Stimulated activated effector memory CD8-positive, alpha-beta T cell treated with anti-CD3 and anti-CD28 coated beads, Interleukin-12 subunit alpha, Interleukin-12 subunit beta, amount 100 ng/mL, for 72 hours (primary cell): ENCODE measurements around the gene PPAT.
"Not testable (repeated sequence)": the region's sequence is repeated elsewhere in the genome, so short reads cannot be mapped to it uniquely, and the experiment has no call there.

Experiments
- ATAC-seq: fragments of 150-1000 bp; cut with Tn5 transposase; 2 replicates; pipeline ENCODE4 v1.10.0; 2021
- DNase-seq, 2 donors: peaks; one replicate each; pipeline ENCODE4 v3.0.0; 2021 to 2022; ENCODE audit warnings: low spot score in 2 of 2
- H3K27ac Mint-ChIP-seq: one replicate; pipeline ENCODE4 v1.8.0; 2022; ENCODE audit warnings: mild to moderate bottlenecking, mixed read lengths
- H3K36me3 Mint-ChIP-seq: one replicate; pipeline ENCODE4 v1.8.0; 2022; ENCODE audit warnings: mild to moderate bottlenecking, mixed read lengths
- H3K4me1 Mint-ChIP-seq: one replicate; pipeline ENCODE4 v1.8.0; 2022; ENCODE audit warnings: mixed read lengths
- H3K4me3 Mint-ChIP-seq: one replicate; pipeline ENCODE4 v1.8.0; 2022; ENCODE audit warnings: mild to moderate bottlenecking, mixed read lengths
- H3K9me3 Mint-ChIP-seq: one replicate; pipeline ENCODE4 v1.8.0; 2022; ENCODE audit warnings: mixed read lengths

Gene PPAT

GRCh38 chr4:56435140-56435926 lies at the start of gene PPAT:
PPAT (minus strand) TSS chr4:56435615; CDS start chr4:56435477, 138 bp downstream.
- Mint-ChIP-seq H3K4me3 (peak within 1 kb of the TSS; percentile 84), H3K9me3 (no peaks in the 10 kb centered on the region), H3K4me1 (peaks cover 40% of the 10 kb centered on the region), H3K36me3 (peaks cover 64% of the 10 kb centered on the region), H3K27ac (peak within 1 kb of the TSS; percentile 97)
- ATAC-seq (peak; percentile 86), DNase-seq (peak; percentile 96 to 99)

DNA sequence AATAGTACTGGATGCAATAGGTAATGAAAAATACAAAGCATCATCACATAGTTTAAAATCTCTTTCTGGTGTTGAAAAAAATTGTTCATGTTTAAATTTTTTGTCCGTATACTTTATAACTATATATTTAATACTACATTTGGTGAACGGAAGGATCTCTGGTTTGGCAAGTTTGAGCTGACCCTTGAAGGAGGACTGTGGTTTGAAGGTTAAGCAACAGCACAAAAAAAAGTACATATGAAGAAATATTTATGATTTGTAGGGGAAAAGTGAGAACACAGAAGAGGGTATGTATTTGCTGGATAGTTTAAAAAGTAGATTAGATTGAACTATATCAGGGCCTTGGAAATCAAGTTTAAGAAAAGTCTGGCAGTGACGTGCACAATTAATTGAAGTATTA lies 45.3 kb upstream of the PPAT start:
- DNase-seq (no peak), ATAC-seq (no peak)
- no peak overlapping the region for H3K4me3 Mint-ChIP-seq
- no peaks in the 10 kb centered on the region for H3K4me1 Mint-ChIP-seq
- no peaks in the 10 kb centered on the region for H3K9me3 Mint-ChIP-seq
- H3K36me3 Mint-ChIP-seq = peaks cover 100% of the 10 kb centered on the region
- no peak overlapping the region for H3K27ac Mint-ChIP-seq

- DNase-seq (no peak), ATAC-seq (no peak)
- Mint-ChIP-seq H3K9me3 (no peaks in the 10 kb centered on the region), H3K36me3 (peaks cover 100% of the 10 kb centered on the region), H3K27ac (no peak overlapping the region), H3K4me1 (no peaks in the 10 kb centered on the region), H3K4me3 (no peak overlapping the region)
These were observed 41.8 kb upstream of the PPAT start for GRCh38 chr4:56477192-56477702.

GRCh38 chr4:56475917-56476316 lies 40.5 kb upstream of the PPAT start:
- H3K4me1 Mint-ChIP-seq = no peaks in the 10 kb centered on the region
- DNase-seq (no peak), ATAC-seq (no peak)
- no peak overlapping the region for H3K27ac Mint-ChIP-seq
- no peaks in the 10 kb centered on the region for H3K9me3 Mint-ChIP-seq
- H3K36me3 Mint-ChIP-seq = peaks cover 100% of the 10 kb centered on the region
- H3K4me3 Mint-ChIP-seq = no peak overlapping the region

DNA sequence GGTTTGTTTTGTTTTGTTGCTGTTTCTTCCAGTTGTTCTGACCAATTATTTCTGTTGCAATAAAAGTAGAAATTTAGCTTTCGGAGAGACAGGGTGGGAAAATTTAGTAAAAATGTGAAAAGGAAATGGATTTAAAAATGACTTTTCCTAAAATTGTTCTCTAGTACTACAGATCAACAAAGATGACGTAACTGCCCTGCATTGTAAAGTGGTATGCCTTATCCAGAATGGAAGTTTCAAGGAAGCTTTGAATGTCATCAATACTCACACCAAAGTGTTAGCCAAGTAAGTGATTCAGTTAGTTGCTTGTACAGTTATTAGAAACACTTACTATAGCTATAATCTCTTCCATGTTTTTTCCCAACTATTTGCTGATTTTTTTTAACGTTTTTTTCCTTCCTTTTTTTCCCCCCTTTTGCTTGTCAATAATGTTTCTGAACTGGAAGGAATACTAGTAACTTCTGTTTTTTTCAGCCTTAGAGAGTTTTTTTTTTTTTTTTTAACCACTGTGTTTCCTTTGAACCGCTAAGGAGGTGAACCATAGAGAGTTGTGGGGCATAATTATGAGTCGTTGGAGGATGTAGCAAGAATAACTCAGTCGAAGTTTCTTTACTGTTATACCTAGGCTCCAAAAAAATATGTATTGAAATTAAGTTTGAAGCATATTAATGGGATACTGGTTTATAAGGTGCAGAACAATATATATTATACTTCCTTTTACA lies 34.2 kb upstream of the PPAT start:
- DNase-seq (no peak), ATAC-seq (no peak)
- Mint-ChIP-seq H3K36me3 (peaks cover 74% of the 10 kb centered on the region), H3K27ac (peak overlapping the region; percentile 14), H3K4me3 (peak overlapping the region; percentile 99), H3K4me1 (peaks cover 44% of the 10 kb centered on the region), H3K9me3 (no peaks in the 10 kb centered on the region)

GRCh38 chr4:56468097-56468422 lies 32.6 kb upstream of the PPAT start:
- no peaks in the 10 kb centered on the region for H3K9me3 Mint-ChIP-seq
- peaks cover 49% of the 10 kb centered on the region for H3K4me1 Mint-ChIP-seq
- ATAC-seq (peak; percentile 68), DNase-seq (peak; percentile 9 to 62)
- H3K27ac Mint-ChIP-seq = peak overlapping the region; percentile 99
- H3K4me3 Mint-ChIP-seq = peak overlapping the region; percentile 99
- H3K36me3 Mint-ChIP-seq = peaks cover 71% of the 10 kb centered on the region

- Mint-ChIP-seq H3K36me3 (peaks cover 71% of the 10 kb centered on the region), H3K27ac (peak within 1 kb of the TSS; percentile 99), H3K4me3 (peak within 1 kb of the TSS; percentile 99), H3K4me1 (peaks cover 49% of the 10 kb centered on the region), H3K9me3 (no peaks in the 10 kb centered on the region)
- ATAC-seq (peak; percentile 97), DNase-seq (peak; percentile 72 to 88)
These were observed 32.1 kb upstream of the PPAT start, which contains the start of gene SRP72 for GRCh38 chr4:56467284-56468096. SRP72 (plus strand) TSS chr4:56467617; CDS start chr4:56467636, 19 bp downstream.

DNA sequence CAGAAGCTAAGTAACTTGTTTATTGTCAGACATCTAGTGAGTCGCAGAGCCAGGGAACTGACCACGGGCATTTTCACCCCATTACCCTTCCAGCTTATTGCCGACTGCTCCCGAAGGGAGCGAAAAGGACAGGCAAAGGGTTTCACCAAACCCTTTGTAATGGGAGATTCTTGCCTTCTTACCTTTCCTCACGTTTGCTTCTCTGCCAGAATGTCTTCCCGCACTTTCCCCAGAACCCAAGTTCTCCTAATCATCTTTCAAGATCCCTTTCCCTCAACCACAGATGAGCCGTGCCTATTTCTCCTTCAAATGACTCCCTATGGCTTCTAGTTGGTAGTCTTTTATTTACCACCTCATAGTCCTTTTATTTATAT lies 31.5 kb upstream of the PPAT start:
- Mint-ChIP-seq H3K36me3 (peaks cover 71% of the 10 kb centered on the region), H3K4me3 (peak overlapping the region; percentile 99), H3K4me1 (peaks cover 53% of the 10 kb centered on the region), H3K27ac (peak overlapping the region; percentile 99), H3K9me3 (no peaks in the 10 kb centered on the region)
- ATAC-seq (no peak), DNase-seq (no peak)

DNA sequence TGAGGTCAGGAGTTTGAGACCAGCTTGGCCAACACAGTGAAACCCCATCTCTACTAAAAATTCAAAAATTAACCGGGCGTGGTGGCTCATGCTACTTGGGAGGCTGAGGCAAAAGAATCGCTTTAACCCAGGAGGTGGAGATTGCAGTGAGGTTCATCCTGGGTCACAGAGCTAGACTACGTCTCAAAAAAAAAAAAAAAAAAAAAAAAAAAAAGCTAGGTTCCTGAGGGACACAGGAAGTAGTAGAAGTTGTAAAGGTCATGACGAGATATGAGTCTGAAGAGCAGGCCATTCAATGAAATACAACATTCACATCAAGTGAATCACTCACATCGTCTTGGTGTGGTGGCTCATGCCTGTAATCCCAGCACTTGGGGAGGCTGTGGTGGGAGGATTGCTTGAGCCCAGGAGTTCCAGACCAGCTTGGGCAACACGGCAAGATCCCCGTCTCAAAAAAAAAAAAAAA lies 30.9 kb upstream of the PPAT start:
- ATAC-seq = peak; percentile 67
- not testable (repeated sequence) for H3K9me3 Mint-ChIP-seq
- H3K27ac Mint-ChIP-seq = peak overlapping the region; percentile 99

DNA sequence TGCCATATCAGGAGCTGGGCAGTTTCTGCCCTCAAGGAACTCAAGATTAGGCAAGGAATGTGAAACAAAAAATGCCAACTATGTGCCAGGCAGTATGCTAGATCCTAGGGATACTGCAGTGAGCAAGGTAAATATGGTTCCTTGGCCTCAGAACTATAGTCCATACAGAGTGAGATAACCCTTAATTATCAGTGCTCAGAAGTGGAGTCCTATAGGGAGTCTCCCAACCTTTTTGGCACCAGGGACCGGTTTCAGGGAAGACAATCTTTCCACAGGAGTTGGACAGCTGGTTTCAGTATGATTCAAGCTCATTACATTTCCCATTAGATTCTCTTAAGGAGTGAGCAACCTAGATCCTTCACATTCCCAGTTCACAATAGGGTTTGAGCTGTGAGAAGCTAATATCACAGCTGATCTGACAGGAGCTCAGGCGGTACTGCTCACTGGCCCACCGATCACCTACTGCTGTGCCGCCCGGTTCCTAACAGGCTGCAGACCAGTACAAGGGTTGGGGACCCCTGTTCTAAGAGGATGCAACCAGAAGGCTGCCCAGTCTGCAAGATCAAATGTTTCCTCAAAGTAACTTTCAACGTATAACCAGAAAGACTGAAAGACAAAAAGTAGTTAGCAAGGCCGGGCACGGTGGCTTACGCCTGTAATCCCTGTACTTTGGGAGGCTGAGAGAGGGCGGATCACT lies 30.3 kb upstream of the PPAT start:
- ATAC-seq = no peak
- no peaks in the 10 kb centered on the region for H3K9me3 Mint-ChIP-seq
- peaks cover 55% of the 10 kb centered on the region for H3K4me1 Mint-ChIP-seq
- peak overlapping the region; percentile 99 for H3K4me3 Mint-ChIP-seq
- peak overlapping the region; percentile 99 for H3K27ac Mint-ChIP-seq
- no peak for DNase-seq
- peaks cover 71% of the 10 kb centered on the region for H3K36me3 Mint-ChIP-seq

More for the DNA sequence above, 30.9 kb upstream of the PPAT start:
- peak overlapping the region; percentile 99 for H3K4me3 Mint-ChIP-seq
- H3K4me1 Mint-ChIP-seq = peaks cover 55% of the 10 kb centered on the region
- peaks cover 71% of the 10 kb centered on the region for H3K36me3 Mint-ChIP-seq
- DNase-seq = not testable (repeated sequence)

- H3K27ac Mint-ChIP-seq = no peak overlapping the region
- ATAC-seq = no peak
- peaks cover 71% of the 10 kb centered on the region for H3K36me3 Mint-ChIP-seq
- peaks cover 56% of the 10 kb centered on the region for H3K4me1 Mint-ChIP-seq
- H3K4me3 Mint-ChIP-seq = no peak overlapping the region
- no peak for DNase-seq
- H3K9me3 Mint-ChIP-seq = no peaks in the 10 kb centered on the region
These were observed 29.2 kb upstream of the PPAT start for GRCh38 chr4:56464581-56464980.

- no peak overlapping the region for H3K4me3 Mint-ChIP-seq
- H3K27ac Mint-ChIP-seq = no peak overlapping the region
- peaks cover 74% of the 10 kb centered on the region for H3K36me3 Mint-ChIP-seq
- DNase-seq = no peak
- no peaks in the 10 kb centered on the region for H3K9me3 Mint-ChIP-seq
- no peak for ATAC-seq
- H3K4me1 Mint-ChIP-seq = peaks cover 47% of the 10 kb centered on the region
These were observed 28.3 kb upstream of the PPAT start for GRCh38 chr4:56463711-56464110.

DNA sequence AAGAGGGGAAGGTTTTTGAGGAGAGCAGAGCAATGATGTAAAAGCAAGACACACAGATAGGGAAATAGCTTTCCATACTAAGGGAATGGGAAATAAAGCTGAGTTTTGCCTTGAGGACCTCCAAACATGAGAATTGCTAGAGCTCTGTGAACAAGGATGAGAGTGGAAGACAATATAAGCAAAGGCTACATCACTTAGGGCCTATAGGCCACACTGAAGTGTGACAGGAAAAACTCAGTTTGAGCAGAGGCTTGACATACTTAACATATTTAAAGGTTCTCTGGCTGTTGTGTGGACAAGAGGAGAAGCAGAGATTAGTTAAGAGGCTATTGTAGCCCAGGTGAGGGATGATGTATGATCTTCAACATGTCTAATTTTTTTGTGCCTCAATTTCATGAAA lies 26.7 kb upstream of the PPAT start:
- no peaks in the 10 kb centered on the region for H3K9me3 Mint-ChIP-seq

GRCh38 chr4:56460085-56460484 lies 24.7 kb upstream of the PPAT start:
- Mint-ChIP-seq H3K27ac (peak overlapping the region; percentile 69), H3K4me3 (no peak overlapping the region), H3K9me3 (no peaks in the 10 kb centered on the region), H3K36me3 (peaks cover 95% of the 10 kb centered on the region), H3K4me1 (peaks cover 24% of the 10 kb centered on the region)
- DNase-seq = no peak
- no peak for ATAC-seq

More for the DNA sequence above, 26.7 kb upstream of the PPAT start:
- Mint-ChIP-seq H3K36me3 (peaks cover 78% of the 10 kb centered on the region), H3K4me1 (peaks cover 37% of the 10 kb centered on the region), H3K4me3 (no peak overlapping the region), H3K27ac (no peak overlapping the region)
- DNase-seq = no peak
- no peak for ATAC-seq
